DLD1 (cell line): ENCODE data around the gene COX7B.
"Not testable (repeated sequence)": the region's sequence is repeated elsewhere in the genome, so short reads cannot be mapped to it uniquely, and the experiment has no call there.

ENCODE experiments used
- in situ Hi-C: cut with HindIII; loops from 2 replicates; pipeline ENCODE4 v1.10.0; 2017; ENCODE audit warnings: low sequenced_read_pairs

Gene COX7B

GRCh38 chrX:77945031-77945430 lies 45.8 kb downstream of the COX7B start:
- in situ Hi-C loops = not testable (repeated sequence)

GRCh38 chrX:77945910-77946545 lies 46.8 kb downstream of the COX7B start:
- in situ Hi-C loops = no loop called here

GRCh38 chrX:77946571-77946970 lies 47.3 kb downstream of the COX7B start:
- in situ Hi-C loops = no loop called here

GRCh38 chrX:77949840-77950239 lies 50.6 kb downstream of the COX7B start:
- in situ Hi-C loops = no loop called here

- in situ Hi-C loops = no loop called here
These were observed 52.9 kb downstream of the COX7B start for GRCh38 chrX:77952173-77952572.

GRCh38 chrX:77953302-77953701 lies 54.0 kb downstream of the COX7B start:
- in situ Hi-C loops = no loop called here

GRCh38 chrX:77953708-77954107 lies 54.4 kb downstream of the COX7B start:
- in situ Hi-C loops = no loop called here
